SU-DHL-6 (cell line): Measurements from ENCODE around the gene TREH.
"Not testable (repeated sequence)": the region's sequence is repeated elsewhere in the genome, so short reads cannot be mapped to it uniquely, and the experiment has no call there.

Experiments used
- H2AFZ ChIP-seq: fragments of 200-600 bp; sonication (generic); 2 replicates; pipeline ENCODE4 v1.6.1; 2014; ENCODE audit warnings: low read depth, mild to moderate bottlenecking, moderate library complexity, mixed read lengths, antibody characterized with exemption, low read length; ENCODE audit not compliant: severe bottlenecking
- H3F3A ChIP-seq: fragments of 200-600 bp; shearing (Covaris generic); 2 replicates; pipeline ENCODE4 v1.6.0; 2016; ENCODE audit warnings: antibody characterized with exemption, mild to moderate bottlenecking; ENCODE audit not compliant: insufficient read depth
- H3K27ac ChIP-seq: fragments of 200-600 bp; sonication (generic); 2 replicates; pipeline ENCODE4 v1.5.1; 2016; ENCODE audit warnings: low read depth, mild to moderate bottlenecking, low read length, moderate library complexity, mixed read lengths
- H3K27me3 ChIP-seq: fragments of 200-600 bp; sonication (generic), shearing (Covaris generic); 2 replicates; pipeline ENCODE4 v1.6.0; 2014; ENCODE audit warnings: mild to moderate bottlenecking, low read length
- H3K36me3 ChIP-seq: fragments of 200-600 bp; sonication (generic); 2 replicates; pipeline ENCODE4 v1.6.1; 2014; ENCODE audit warnings: mild to moderate bottlenecking, low read length, mixed read lengths
- H3K4me2 ChIP-seq: fragments of 300-600, 200-600 bp; shearing (Covaris generic), sonication (generic); 2 replicates; pipeline ENCODE4 v1.6.0; 2014; ENCODE audit warnings: low read length, low read depth, mild to moderate bottlenecking; ENCODE audit not compliant: poor library complexity, severe bottlenecking
- H3K4me3 ChIP-seq: fragments of 200-600 bp; sonication (generic); 2 replicates; pipeline ENCODE4 v1.5.1; 2014; ENCODE audit warnings: antibody characterized with exemption, low read length, mild to moderate bottlenecking, mixed read lengths; ENCODE audit not compliant: insufficient read depth, poor library complexity, severe bottlenecking
- H3K79me2 ChIP-seq: fragments of 200-600 bp; sonication (generic); 2 replicates; pipeline ENCODE4 v1.6.1; 2014; ENCODE audit warnings: mild to moderate bottlenecking, low read length, moderate library complexity; ENCODE audit not compliant: insufficient read depth
- H3K9ac ChIP-seq: fragments of 200-600 bp; sonication (generic); 2 replicates; pipeline ENCODE4 v1.7.0; 2014; ENCODE audit warnings: mild to moderate bottlenecking, low read length
- H3K9me2 ChIP-seq: fragments of 200-600 bp; sonication (generic); replicated peaks from 2 replicates; pipeline ENCODE4 v1.6.1; 2014; ENCODE audit warnings: low read length; ENCODE audit not compliant: insufficient read depth
- H3K9me3 ChIP-seq: fragments of 200-600 bp; sonication (generic); 2 replicates; pipeline ENCODE4 v1.6.1; 2014; ENCODE audit warnings: low read length, mixed read lengths; ENCODE audit not compliant: insufficient read depth
- H4K20me1 ChIP-seq: fragments of 200-600 bp; sonication (generic); 2 replicates; pipeline ENCODE4 v1.6.1; 2014; ENCODE audit warnings: low read depth, mild to moderate bottlenecking, antibody characterized with exemption, low read length, moderate library complexity, mixed read lengths
- CTCF ChIP-seq: fragments of 200-600 bp; sonication (generic); IDR thresholded peaks from one replicate; pipeline ENCODE4 v1.5.1; 2017; ENCODE audit warnings: antibody characterized with exemption, mild to moderate bottlenecking, low read length, moderate library complexity; ENCODE audit not compliant: insufficient read depth, poor library complexity, severe bottlenecking
- EZH2phosphoT487 ChIP-seq: fragments of 200-600 bp; sonication (generic), shearing (Covaris generic); conservative IDR thresholded peaks from 2 replicates; pipeline ENCODE4 v1.6.1; 2018; ENCODE audit warnings: mild to moderate bottlenecking, antibody characterized with exemption, low read length, moderate library complexity, mixed read lengths

TREH gene

GRCh38 chr11:118682372-118682771, 2.9 kb upstream of the TREH start:
- no peak overlapping the region for H3K9ac ChIP-seq
- no peaks in the 10 kb centered on the region for H3K9me3 ChIP-seq
- H3K36me3 ChIP-seq: no peaks in the 10 kb centered on the region
- H3K27me3 ChIP-seq: no peaks in the 10 kb centered on the region
- H3K27ac ChIP-seq: no peak overlapping the region
- no peaks in the 10 kb centered on the region for H3K79me2 ChIP-seq
- no peak overlapping the region for H3K4me2 ChIP-seq
- H3F3A ChIP-seq: no peaks in the 10 kb centered on the region
- no peaks in the 10 kb centered on the region for H4K20me1 ChIP-seq
- no peaks in the 10 kb centered on the region for H3K9me2 ChIP-seq
- H3K4me3 ChIP-seq: no peak overlapping the region
- TF ChIP-seq EZH2phosphoT487: no peak
- TF ChIP-seq CTCF: no peak
- no peak overlapping the region for H2AFZ ChIP-seq

GRCh38 chr11:118678908-118679307, 542 bp downstream of the TREH start:
- H2AFZ ChIP-seq: not testable (repeated sequence)

GRCh38 chr11:118677977-118678376, 1.5 kb downstream of the TREH start:
- Histone ChIP-seq H3K27me3 (no peaks in the 10 kb centered on the region), H3F3A (no peaks in the 10 kb centered on the region), H3K36me3 (no peaks in the 10 kb centered on the region), H3K9ac (no peak overlapping the region), H3K79me2 (no peaks in the 10 kb centered on the region), H3K9me3 (no peaks in the 10 kb centered on the region), H3K9me2 (no peaks in the 10 kb centered on the region), H3K27ac (no peak overlapping the region), H3K4me2 (no peak overlapping the region), H3K4me3 (no peak overlapping the region), H4K20me1 (no peaks in the 10 kb centered on the region), H2AFZ (no peak overlapping the region)
- TF ChIP-seq EZH2phosphoT487 (no peak), CTCF (no peak)

More at GRCh38 chr11:118678908-118679307, 542 bp downstream of the TREH start:
- not testable (repeated sequence) for H3K36me3 ChIP-seq, H3K27ac ChIP-seq, H3K27me3 ChIP-seq, H3K9me3 ChIP-seq, H3K9me2 ChIP-seq, H3K4me3 ChIP-seq, H4K20me1 ChIP-seq, H3K79me2 ChIP-seq, H3K4me2 ChIP-seq, H3F3A ChIP-seq, H3K9ac ChIP-seq

GRCh38 chr11:118674082-118674435, 5.4 kb downstream of the TREH start:
- TF ChIP-seq CTCF: no peak
- TF ChIP-seq EZH2phosphoT487: no peak
- Histone ChIP-seq H3K4me3 (no peak overlapping the region), H3K36me3 (no peaks in the 10 kb centered on the region), H3K9ac (no peak overlapping the region), H2AFZ (no peak overlapping the region), H3K27ac (no peak overlapping the region), H3K27me3 (no peaks in the 10 kb centered on the region), H3K79me2 (no peaks in the 10 kb centered on the region), H3K9me3 (no peaks in the 10 kb centered on the region), H3F3A (no peaks in the 10 kb centered on the region), H3K9me2 (no peaks in the 10 kb centered on the region), H4K20me1 (no peaks in the 10 kb centered on the region), H3K4me2 (no peak overlapping the region)
